Measurements from ENCODE around the gene GALP. TPM values are rescaled to one million over a fixed set of nuclear protein-coding genes. Genes with fewer than 3 reads are reported as not detected.
"Not testable (repeated sequence)": the region's sequence is repeated elsewhere in the genome, so short reads cannot be mapped to it uniquely, and the experiment has no call there.

The GALP gene
- polyA plus RNA-seq, 1 experiment = not detected

DNA sequence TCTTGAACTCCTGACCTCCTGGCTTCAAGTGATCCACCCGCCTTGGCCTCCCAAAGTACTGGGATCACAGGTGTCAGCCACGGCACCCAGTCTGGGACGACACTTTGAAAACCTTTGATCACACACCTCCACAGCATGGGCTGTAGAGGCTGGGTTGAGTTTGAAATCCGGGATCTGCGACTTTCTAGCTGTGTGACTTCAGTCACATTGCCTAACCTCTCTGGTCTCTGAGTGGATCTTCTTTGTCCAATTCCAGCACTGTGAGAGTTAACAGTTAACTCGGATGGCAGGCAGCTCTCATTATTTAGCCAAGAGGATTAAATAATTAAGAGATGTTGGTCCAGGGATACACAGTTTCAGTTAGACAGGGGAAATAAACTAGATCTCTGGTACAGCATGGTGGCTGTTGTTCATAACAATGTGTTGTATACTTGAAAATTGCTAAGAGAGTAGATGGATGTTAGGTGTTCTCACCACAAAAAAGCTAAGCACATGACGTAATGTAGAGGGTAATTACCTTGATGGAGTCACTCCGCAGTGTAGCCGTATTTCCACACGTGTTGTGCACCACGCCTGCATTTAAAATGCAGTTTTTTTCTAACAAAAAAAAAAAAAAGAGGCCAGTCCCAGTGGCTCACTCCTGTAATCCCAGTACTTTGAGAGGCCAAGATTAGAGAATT lies 1.9 kb downstream of the GALP start:
- ChIA-PET POLR2A (no interaction called here), CTCF (interaction anchor here (0.6 to 12.9 kb wide), 5 partner anchors 75 to 1050 kb away, joined by 3 to 262 read pairs (median 4); no protein-coding TSS in a partner anchor)
- DNase-seq (ENCODE audit: low read depth) = no peak
- Histone ChIP-seq H3K36me3 (ENCODE audit: control insufficient read depth, insufficient read depth, low read length) (no peaks in the 10 kb centered on the region), H3K4me3 (ENCODE audit: low read depth, low read length) (no peak overlapping the region), H3K27me3 (ENCODE audit: control insufficient read depth, insufficient read depth, low read length) (no peaks in the 10 kb centered on the region)
- TF ChIP-seq, protein P1, sequence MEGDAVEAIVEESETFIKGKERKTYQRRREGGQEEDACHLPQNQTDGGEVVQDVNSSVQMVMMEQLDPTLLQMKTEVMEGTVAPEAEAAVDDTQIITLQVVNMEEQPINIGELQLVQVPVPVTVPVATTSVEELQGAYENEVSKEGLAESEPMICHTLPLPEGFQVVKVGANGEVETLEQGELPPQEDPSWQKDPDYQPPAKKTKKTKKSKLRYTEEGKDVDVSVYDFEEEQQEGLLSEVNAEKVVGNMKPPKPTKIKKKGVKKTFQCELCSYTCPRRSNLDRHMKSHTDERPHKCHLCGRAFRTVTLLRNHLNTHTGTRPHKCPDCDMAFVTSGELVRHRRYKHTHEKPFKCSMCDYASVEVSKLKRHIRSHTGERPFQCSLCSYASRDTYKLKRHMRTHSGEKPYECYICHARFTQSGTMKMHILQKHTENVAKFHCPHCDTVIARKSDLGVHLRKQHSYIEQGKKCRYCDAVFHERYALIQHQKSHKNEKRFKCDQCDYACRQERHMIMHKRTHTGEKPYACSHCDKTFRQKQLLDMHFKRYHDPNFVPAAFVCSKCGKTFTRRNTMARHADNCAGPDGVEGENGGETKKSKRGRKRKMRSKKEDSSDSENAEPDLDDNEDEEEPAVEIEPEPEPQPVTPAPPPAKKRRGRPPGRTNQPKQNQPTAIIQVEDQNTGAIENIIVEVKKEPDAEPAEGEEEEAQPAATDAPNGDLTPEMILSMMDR (IDR thresholded peaks at IDR 0.05; ENCODE audit: insufficient read depth, low read depth, low read length) = no peak

DNA sequence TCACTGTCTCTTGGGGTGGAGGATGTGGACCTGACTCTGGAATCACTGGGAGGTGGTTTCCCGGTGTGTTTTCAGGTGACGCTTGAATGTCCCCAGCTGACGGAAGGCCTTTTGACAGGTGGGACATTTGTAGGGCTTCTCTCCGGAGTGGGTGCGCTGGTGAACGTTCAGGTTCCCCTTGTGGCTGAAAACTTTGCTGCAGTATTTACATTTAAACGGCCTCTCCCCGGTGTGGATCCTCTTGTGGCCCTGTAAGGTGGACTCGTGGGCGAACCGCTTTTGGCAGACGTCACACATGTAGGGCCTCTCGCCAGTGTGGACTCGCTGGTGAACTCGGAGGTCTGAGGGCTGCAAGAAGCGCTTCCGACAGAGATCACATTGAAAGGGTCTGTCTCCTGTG lies 14.0 kb downstream of the GALP start:
- POLR2A ChIA-PET = no interaction called here
- TF ChIP-seq, protein P1 (IDR thresholded peaks at IDR 0.05; ENCODE audit: insufficient read depth, low read depth, low read length) = no peak
- Histone ChIP-seq H3K4me3 (ENCODE audit: low read depth, low read length) (no peak overlapping the region), H3K36me3 (ENCODE audit: control insufficient read depth, insufficient read depth, low read length) (no peaks in the 10 kb centered on the region), H3K27me3 (ENCODE audit: control insufficient read depth, insufficient read depth, low read length) (no peaks in the 10 kb centered on the region)
- CTCF ChIA-PET = interaction anchor here (2.0 kb wide), 1 partner anchor 63 kb away, joined by 6 read pairs; no protein-coding TSS in a partner anchor
- DNase-seq (ENCODE audit: low read depth) = no peak

DNA sequence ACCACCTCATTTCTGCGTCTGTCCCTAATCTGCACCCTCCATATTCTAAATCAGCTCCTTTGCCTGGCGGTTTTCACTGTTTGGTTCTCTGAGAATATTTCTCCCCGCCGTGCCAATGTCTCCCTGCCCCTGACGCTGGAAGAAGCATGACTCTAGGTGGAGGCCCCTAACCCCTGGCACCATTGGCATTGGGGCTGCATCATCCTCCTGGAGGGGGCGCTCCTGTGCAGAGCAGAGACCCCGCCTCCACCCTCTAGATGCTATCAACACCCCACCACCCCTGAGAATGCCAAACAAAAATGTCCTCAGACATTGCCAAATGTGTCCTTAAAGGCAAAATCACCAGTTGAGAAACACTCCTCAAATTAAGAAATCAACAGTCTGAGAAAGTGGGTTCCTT lies 15.3 kb downstream of the GALP start:
- TF ChIP-seq, protein P1 (IDR thresholded peaks at IDR 0.05; ENCODE audit: insufficient read depth, low read depth, low read length) = no peak
- ChIA-PET CTCF (no interaction called here), POLR2A (no interaction called here)
- DNase-seq (ENCODE audit: low read depth) = no peak
- no peak overlapping the region for H3K4me3 ChIP-seq (ENCODE audit: low read depth, low read length)
- H3K27me3 ChIP-seq (ENCODE audit: control insufficient read depth, insufficient read depth, low read length) = no peaks in the 10 kb centered on the region
- H3K36me3 ChIP-seq (ENCODE audit: control insufficient read depth, insufficient read depth, low read length) = no peaks in the 10 kb centered on the region

DNA sequence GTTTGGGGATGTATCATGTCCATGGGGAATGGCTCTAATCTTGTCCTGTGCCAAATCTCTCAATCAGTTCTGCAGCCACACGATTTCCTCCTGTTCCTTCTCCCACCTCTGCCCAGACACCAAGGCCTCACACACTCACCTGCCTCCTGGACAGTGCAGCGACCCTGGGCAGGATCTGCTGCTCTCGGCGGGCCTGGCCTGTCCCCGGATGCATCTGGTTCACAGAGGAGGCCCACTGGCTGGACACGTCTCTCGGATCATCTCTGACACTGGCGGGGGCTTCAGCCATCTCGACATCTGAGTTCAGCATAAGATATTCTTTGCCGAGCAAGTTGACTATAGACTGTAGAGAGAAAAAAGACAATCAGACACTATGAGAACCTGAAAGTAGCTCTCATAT lies 15.9 kb downstream of the GALP start:
- Histone ChIP-seq H3K4me3 (ENCODE audit: low read depth, low read length) (no peak overlapping the region), H3K27me3 (ENCODE audit: control insufficient read depth, insufficient read depth, low read length) (no peaks in the 10 kb centered on the region), H3K36me3 (ENCODE audit: control insufficient read depth, insufficient read depth, low read length) (no peaks in the 10 kb centered on the region)
- ChIA-PET POLR2A (no interaction called here), CTCF (no interaction called here)
- TF ChIP-seq, protein P1 (IDR thresholded peaks at IDR 0.05; ENCODE audit: insufficient read depth, low read depth, low read length) = no peak
- no peak for DNase-seq (ENCODE audit: low read depth)

DNA sequence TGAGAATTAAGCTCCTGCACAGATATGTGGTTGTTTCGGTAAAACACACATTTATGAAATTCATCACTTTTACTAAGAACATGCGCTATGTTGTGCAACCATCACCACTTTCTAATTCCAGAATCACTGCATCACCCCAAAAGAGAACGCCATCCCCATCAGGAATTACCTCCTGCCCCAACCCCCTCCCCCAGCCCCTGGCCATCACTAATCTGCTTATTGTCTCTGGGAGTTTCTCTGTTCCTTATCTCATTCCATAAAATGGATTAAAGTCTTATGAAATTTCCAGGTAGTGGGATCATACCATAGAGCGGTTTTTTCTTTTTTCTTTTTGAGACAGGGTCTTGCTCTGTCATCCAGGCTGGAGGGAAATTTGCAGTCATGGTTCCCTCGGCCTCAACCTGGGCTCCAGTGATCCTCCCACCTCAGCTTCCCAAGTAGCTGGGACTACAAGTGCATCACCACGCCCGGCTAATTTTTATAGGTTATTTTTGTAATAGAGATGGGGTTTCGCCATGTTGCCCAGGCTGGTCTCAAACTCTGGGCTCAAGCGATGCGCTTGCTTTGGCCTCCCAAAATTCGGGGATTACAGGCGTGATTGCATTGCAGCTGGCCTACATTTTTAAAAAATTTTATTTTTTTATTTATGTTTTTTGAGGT lies 18.3 kb downstream of the GALP start:
- H3K27me3 ChIP-seq (ENCODE audit: control insufficient read depth, insufficient read depth, low read length) = no peaks in the 10 kb centered on the region
- ChIA-PET CTCF (no interaction called here), POLR2A (no interaction called here)
- TF ChIP-seq, protein P1 (IDR thresholded peaks at IDR 0.05; ENCODE audit: insufficient read depth, low read depth, low read length) = no peak
- no peak for DNase-seq (ENCODE audit: low read depth)
- no peak overlapping the region for H3K4me3 ChIP-seq (ENCODE audit: low read depth, low read length)
- H3K36me3 ChIP-seq (ENCODE audit: control insufficient read depth, insufficient read depth, low read length) = no peaks in the 10 kb centered on the region

DNA sequence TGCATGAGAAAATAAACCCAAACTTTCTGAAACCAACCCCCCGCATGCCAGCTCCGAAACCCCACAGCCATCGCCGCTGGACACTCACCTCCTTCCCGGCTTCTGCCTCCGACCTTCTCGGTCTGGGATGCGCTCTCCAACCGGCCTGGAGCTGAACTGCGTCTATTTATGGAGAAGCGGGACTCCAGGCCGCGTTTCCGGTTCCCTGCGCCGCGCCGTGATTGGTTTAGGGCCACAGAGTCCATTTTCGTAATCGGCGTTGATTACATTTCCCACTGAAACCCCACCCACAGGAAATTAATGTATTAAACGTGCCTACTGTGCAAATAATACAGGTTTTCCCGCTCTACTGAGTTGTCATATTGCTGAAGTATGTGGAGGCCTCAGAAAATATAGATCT lies 21.8 kb downstream of the GALP start, which contains the start of gene ZSCAN5B:
ZSCAN5B (minus strand) TSS at position 138 of the 400 bp plus-strand sequence. CDS start 4,731 bp downstream, outside the sequence.
- POLR2A ChIA-PET; DNase-seq (ENCODE audit: low read depth); H3K36me3 ChIP-seq (ENCODE audit: control insufficient read depth, insufficient read depth, low read length); H3K4me3 ChIP-seq (ENCODE audit: low read depth, low read length); CTCF ChIA-PET; H3K27me3 ChIP-seq (ENCODE audit: control insufficient read depth, insufficient read depth, low read length): not testable (repeated sequence)
